Lung microvascular endothelial cell (primary cell): ENCODE data around the gene CTSC. TPM values are rescaled to one million over a fixed set of nuclear protein-coding genes. Genes with fewer than 3 reads are reported as not detected.

ENCODE experiments used
- DNase-seq, 2 donors: peaks; one replicate each; pipeline versions ENCODE4 v3.0.0 to v3.0.0-alpha.2; 2010; ENCODE audit warnings: low read depth in 2 of 2
- total RNA-seq: library from RNA; depleted of rRNA; stranded (reverse); fragments of >200 nt; gene quantifications from 2 replicates; pipeline ENCODE4 v1.2.1, GENCODE V29; 2014

Gene CTSC
- 7.9 and 42.3 TPM in 2 replicates for total RNA-seq

- peak; percentile 86 to 91 for DNase-seq
Measured at GRCh38 chr11:88337181-88337986, at the start of gene CTSC. CTSC (minus strand) TSS chr11:88337736; CDS start chr11:88337672, 64 bp downstream.

DNA sequence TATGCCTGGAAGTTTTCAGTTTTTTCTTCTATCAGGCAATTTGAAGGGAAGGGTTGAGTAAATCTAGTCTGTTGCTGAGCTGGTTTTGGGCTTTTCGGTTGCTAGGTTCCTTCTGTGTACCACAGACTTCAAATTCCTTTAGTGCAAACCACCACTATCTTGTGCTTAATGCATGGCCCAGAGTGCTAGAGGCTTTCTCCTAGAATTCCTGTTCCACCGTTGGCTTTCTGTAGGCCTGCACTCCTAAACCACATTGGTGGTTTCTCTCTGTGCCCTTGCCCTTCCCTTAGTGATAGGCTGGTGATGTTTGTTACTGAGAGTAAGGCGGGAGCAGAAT lies 47.1 kb upstream of the CTSC start:
- no peak for DNase-seq

GRCh38 chr11:88384004-88384668 lies 46.6 kb upstream of the CTSC start:
- peak in 1 of 2 donors; percentile 43 for DNase-seq

GRCh38 chr11:88383447-88383846 lies 45.9 kb upstream of the CTSC start:
- DNase-seq = no peak

- no peak for DNase-seq
Measured at GRCh38 chr11:88379130-88379529, 41.6 kb upstream of the CTSC start.

GRCh38 chr11:88378422-88379066 lies 41.0 kb upstream of the CTSC start:
- DNase-seq = no peak

DNA sequence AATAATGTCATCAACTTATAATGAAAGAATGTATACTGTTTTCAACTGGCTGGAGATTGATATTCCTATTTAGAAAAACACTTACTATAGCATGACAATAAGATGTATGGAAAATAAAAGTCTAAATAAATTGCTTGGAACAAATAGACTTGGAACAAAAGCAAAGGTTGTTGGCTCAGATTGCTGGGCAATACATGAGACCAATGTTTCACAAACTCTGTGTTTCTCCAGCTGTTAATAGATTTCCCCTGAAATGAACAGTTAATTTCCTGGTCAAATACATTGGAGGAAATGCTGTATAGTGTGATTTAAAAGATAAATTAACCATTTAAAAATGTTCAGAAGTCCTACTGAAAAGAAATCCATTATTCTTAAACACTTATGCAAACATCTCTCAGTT lies 40.1 kb upstream of the CTSC start:
- peak; percentile 35 to 69 for DNase-seq

DNA sequence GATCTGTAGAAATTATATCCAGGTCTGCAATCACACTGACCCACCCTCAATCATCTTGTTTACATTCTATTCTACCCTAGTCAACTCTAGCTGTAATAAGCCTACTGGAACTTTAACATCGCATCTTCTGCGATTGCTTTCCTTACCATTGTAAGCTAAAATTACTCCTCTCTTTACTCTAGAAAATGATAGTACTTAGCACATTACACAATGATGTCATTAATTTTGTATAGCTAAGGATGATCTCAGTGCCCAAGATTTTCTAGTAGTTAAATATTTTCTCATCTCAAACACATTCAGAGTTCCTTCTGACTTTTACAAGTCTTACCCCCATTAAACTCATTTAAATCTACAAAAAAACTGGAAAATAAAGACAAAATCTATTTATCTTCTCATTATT lies 39.6 kb upstream of the CTSC start:
- no peak for DNase-seq

- DNase-seq = no peak
Measured at GRCh38 chr11:88375927-88376470, 38.5 kb upstream of the CTSC start.

- DNase-seq = no peak
Measured at GRCh38 chr11:88370782-88371181, 33.2 kb upstream of the CTSC start.

DNA sequence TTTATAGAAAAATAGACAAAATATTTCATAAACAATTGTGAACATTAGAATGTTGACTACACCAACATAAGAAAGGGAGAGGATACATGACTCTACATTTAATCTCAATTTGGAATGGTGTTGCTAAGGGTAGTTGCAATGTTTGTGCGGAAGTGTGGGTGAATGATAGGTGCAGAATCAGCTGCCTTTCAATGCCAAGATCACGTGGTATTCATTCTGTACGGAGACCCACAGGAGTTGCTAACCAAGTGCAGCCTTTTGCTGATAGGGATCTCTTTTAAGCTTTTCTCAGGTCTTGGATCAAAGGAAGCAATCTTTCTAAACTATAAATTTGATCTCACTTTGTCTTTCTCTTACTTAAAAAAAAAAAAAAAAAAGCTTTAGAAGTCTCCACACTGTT lies 29.8 kb upstream of the CTSC start:
- no peak for DNase-seq

- DNase-seq = peak in 1 of 2 donors; percentile 55
Measured at GRCh38 chr11:88363648-88364065, 26.1 kb upstream of the CTSC start.

GRCh38 chr11:88363004-88363403 lies 25.5 kb upstream of the CTSC start:
- no peak for DNase-seq

DNA sequence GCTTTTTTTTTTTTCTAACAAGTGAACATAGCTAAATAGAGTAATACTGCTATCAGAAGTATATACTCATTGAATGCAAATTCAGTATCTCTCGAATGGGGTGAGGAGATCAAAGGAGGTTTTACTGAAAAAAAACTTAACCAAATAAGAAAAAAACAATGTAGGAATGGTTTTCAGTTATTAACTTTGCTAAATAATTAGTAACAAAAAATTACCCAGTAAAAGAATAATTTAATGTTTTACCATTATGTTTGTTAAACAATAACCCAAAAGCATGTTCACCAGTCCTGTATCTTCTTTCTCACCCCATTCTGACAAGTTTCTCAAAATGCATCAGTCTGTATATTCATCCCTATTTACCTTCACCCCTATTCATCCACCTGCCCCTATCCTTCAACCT lies 22.6 kb upstream of the CTSC start:
- DNase-seq = no peak

GRCh38 chr11:88359541-88359940 lies 22.0 kb upstream of the CTSC start:
- DNase-seq = no peak

DNA sequence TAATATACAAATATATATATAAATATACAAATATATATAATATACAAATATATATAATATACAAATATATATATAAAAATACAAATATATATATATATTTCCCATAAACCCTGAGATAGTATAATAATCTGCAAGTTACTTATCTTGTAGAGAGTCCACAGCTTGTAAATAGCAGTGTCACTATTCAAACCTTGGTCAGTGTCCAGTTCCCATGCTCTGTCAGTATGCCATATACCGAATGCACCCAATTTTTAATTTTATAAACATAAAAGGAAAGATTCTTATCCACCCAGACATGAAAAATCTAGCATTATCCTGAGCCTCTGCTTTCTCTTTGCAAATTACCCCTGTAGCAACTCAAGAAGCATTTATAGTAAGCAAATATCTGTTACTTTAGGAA lies 21.6 kb upstream of the CTSC start:
- DNase-seq = no peak

DNA sequence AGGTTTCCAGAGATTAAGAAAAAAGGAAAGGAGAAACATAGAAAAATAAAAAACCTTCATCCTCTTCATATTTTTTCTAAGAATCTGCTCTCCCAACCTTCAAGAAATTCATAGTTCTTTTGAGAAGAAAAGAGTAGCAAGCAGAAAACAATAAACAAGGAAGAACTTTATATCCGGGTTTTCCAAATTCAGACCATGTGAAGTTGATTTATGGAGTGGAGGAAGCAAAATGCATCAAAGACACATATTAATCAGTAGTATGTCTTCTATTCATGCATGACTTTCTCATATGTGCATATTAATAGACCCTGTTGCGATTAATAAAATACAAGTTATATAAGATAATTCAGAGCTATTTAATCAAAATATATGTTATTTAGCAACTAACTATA lies 20.5 kb upstream of the CTSC start:
- DNase-seq = no peak

GRCh38 chr11:88357323-88358039 lies 19.9 kb upstream of the CTSC start:
- DNase-seq = no peak

DNA sequence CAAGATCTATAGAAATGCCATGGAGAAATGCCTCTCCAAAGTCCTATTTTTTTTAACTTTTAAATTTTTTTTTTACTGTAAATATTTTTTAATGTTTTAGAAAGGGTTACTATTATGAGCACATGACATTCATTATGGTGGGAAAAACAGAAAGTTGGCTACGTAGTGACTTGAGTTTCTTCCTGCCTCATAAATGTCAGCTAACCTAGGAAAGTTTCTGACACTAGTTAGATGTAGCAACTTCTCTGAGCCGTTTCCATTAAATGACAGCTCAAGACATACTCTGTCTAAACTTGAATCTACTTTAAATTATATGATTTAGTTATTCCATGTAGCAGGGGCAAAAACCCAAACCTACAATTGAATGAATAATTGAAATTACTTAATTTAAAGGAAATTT lies 18.4 kb upstream of the CTSC start:
- peak in 1 of 2 donors; percentile 19 for DNase-seq

- no peak for DNase-seq
Measured at GRCh38 chr11:88354912-88355311, 17.4 kb upstream of the CTSC start.

- DNase-seq = no peak
Measured at GRCh38 chr11:88353835-88354496, 16.4 kb upstream of the CTSC start.
